Fibroblast of pulmonary artery (primary cell): ENCODE data around the gene CNOT4.
"Not testable (repeated sequence)": the region's sequence is repeated elsewhere in the genome, so short reads cannot be mapped to it uniquely, and the experiment has no call there.

Experiments
- DNase-seq: peaks from one replicate; pipeline ENCODE4 v3.0.0-alpha.2; 2010; ENCODE audit warnings: low read depth
- H3K4me3 ChIP-seq: replicated peaks from 2 replicates; pipeline ENCODE4 v1.5.1; 2011; ENCODE audit warnings: low read depth, mild to moderate bottlenecking, control low read depth, low read length, moderate library complexity
- TF ChIP-seq, protein P1 (sequence below): IDR thresholded peaks from 2 replicates; pipeline ENCODE4 v1.5.1; 2011; ENCODE audit warnings: mild to moderate bottlenecking, control low read depth, low read length, inconsistent platforms; ENCODE audit errors: missing control alignments

The CNOT4 gene

DNA sequence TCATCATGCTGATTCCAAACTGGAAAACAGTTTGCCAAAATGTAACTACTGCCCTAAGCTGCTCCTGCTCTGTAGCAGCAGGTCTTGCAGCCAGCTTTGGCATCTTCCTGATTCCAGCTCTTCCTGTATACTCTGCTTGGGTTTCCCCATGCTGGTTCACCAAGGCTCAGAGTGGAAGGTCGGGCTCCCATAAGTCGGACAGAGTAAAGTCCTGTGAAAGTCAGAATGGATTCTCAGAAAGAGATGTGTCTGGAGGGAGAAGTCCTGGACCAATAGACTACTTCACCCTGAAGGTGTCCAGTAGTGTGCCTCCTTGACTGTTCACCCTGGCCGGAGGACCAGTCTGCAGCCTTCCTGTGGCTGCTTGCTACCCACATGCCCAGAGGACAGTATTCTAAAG lies 182.4 kb downstream of the CNOT4 start:
- no peak for DNase-seq
- TF ChIP-seq, protein P1, sequence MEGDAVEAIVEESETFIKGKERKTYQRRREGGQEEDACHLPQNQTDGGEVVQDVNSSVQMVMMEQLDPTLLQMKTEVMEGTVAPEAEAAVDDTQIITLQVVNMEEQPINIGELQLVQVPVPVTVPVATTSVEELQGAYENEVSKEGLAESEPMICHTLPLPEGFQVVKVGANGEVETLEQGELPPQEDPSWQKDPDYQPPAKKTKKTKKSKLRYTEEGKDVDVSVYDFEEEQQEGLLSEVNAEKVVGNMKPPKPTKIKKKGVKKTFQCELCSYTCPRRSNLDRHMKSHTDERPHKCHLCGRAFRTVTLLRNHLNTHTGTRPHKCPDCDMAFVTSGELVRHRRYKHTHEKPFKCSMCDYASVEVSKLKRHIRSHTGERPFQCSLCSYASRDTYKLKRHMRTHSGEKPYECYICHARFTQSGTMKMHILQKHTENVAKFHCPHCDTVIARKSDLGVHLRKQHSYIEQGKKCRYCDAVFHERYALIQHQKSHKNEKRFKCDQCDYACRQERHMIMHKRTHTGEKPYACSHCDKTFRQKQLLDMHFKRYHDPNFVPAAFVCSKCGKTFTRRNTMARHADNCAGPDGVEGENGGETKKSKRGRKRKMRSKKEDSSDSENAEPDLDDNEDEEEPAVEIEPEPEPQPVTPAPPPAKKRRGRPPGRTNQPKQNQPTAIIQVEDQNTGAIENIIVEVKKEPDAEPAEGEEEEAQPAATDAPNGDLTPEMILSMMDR: no peak
- H3K4me3 ChIP-seq: no peak overlapping the region

DNA sequence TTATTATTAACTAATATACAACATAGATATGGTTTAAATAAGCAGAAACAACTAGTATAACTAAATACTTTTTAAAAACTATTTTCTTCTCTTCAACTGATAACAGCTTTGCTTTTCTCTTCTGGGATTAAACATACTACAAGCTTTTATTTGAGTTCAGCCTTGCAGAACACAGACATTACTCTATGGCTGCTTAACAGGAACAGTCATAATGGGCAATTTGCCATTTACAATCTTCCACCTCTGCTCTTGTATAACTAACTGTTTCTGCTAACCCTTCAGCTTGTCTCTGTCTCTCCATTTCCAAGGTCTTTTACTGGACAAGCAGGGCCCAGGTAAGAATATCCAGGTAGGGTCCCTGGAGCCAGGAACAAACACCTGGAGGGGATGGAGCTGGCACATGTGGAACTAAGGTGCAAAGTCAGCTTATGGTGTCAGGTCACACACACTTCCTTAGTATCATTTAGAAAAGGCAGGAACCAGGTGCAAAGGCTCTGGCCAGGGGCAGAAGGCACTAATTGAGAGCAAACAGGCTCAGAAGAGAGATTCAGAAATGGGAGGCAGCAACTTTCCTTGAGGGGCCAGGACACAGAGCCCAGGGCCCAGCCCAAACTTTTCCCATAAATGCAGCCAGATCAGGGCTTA lies 183.1 kb downstream of the CNOT4 start:
- H3K4me3 ChIP-seq: no peak overlapping the region
- TF ChIP-seq, protein P1: no peak
- peak; percentile 42 for DNase-seq

DNA sequence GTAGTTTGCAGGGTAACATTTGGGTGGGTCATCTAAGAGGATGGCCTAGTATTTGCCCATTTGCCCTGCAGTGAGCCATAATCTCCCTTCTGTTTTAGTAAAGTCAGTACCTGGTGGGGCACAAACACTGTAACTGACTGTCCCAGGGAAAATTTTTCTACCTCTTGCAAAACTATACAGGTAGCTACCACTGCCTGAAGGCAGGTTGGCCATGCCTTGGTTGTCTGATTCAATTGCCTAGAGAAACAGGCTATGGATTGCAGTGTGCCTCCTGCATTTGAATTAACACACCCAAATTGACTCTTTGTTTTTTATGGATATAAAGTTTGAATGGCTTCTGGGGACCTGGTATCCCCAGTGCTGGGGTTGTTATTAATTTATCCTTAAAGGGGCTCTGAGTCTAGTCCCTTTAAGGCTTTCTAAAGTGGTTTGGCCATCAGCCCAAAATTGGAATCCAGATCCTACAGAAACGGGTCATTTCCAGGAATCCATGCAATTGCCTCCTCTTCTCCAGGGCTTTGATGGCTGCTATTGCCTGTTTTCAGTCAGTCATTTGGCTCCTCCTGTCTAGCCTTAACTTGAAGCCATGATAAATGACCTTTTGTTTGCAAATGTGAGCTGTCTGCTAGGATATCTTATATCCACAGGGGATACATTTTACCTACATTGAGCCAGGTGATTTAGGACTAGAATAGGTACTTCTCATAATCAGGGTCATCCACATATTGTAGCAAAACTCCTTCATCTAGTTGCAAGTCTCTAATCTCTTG lies 187.1 kb downstream of the CNOT4 start:
- TF ChIP-seq, protein P1: no peak
- no peak overlapping the region for H3K4me3 ChIP-seq
- no peak for DNase-seq

DNA sequence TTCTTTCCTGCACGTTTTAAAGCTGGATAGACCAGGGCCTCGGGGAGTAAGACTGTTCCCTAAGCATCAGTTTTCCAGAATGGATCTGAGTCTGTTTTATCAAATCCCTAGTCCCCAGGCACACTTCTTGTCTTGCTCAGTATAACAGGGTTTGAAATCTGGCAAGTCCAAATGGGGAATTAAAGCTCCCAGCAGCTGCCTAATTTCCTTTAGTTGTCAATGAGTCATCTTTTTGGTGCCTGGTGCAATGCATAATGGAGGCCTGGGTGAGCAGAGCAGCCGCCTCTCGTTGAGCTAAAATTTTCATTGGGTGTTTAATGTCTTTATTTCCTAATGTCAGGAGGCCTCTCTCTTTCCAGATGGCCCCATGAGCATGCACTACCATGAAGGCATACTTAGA lies 188.3 kb downstream of the CNOT4 start:
- TF ChIP-seq, protein P1: no peak
- peak; percentile 82 for DNase-seq
- H3K4me3 ChIP-seq: no peak overlapping the region

DNA sequence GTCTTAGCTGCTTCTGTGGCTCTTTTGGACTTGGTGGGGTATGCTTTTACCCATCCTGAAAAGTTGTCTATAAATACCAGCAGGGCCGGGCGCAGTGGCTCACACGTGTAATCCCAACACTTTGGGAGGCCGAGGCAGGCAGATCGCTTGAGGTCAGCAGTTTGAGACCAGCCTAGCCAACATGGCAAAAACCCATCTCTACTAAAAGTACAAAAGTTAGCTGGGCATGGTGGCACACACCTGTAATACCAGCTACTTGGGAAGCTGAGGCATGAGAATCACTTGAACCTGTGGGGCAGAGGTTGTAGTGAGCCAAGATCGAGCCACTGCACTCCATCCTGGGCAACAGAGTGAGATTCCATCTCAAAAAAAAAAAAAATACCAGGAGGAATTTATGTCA lies 188.9 kb downstream of the CNOT4 start:
- H3K4me3 ChIP-seq, DNase-seq: not testable (repeated sequence)

DNA sequence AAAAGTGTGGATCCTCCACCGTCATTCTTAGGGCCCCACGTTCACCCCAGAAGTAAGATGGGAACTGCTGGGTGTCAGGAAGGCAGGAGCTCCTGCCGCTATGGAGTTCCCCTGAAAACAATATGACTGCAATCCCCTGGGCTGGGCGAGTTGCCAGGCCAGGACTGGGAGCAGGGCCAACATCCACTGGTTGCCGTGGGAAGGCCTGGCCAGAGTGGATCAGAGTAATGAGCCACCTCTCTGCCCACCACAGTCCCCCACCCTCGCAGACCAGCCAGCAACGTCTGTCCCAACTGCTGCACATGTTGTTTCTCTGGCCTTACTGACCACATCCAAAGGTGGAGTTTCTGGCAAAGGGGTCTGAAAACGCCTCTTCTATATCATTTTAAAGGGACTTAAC lies 189.6 kb downstream of the CNOT4 start:
- no peak overlapping the region for H3K4me3 ChIP-seq
- DNase-seq: peak; percentile 94
- TF ChIP-seq, protein P1: no peak

DNA sequence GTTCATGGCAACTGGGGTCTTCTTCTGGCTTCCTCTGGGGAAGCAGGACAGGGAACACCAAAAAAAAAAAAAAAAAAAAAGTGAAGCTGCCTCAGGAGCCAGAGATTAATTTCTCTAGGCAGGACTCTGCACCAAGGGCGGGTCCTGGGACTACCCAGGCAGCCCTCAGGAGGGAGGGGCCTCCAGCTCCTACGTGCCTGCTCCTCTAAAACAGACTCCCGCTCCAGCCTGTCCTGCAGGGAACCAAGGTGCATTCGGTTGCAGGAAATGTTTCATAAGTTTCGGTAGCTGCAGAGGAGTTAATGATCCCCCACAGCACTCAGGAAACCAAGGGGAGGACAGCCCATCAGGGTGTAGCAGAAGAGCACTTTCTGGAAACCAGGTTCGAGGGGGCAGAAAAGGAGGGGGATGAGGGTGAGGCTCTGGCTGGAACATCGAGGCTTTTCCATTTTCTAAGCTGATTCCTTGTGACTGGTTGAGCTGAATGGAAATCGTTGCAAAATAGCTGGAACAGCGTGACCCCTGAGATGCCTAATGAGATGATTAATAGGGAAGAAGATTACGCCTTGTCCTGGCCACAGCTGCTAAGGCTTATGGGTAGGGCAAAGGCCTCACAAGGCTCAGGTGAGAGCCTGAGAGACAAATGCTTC lies 192.1 kb downstream of the CNOT4 start:
- TF ChIP-seq, protein P1: no peak
- no peak overlapping the region for H3K4me3 ChIP-seq

More for the DNA sequence above, 192.1 kb downstream of the CNOT4 start:
- DNase-seq: peak; percentile 14
